IPS-11a (cell line): ENCODE results near the gene GADD45B.
"Not testable (repeated sequence)": the region's sequence is repeated elsewhere in the genome, so short reads cannot be mapped to it uniquely, and the experiment has no call there.

ENCODE experiments used
- H3K4me3 ChIP-seq: one replicate; pipeline ENCODE4 v1.5.1; 2013; ENCODE audit warnings: low read depth, low read length, control low read depth

The GADD45B gene

DNA sequence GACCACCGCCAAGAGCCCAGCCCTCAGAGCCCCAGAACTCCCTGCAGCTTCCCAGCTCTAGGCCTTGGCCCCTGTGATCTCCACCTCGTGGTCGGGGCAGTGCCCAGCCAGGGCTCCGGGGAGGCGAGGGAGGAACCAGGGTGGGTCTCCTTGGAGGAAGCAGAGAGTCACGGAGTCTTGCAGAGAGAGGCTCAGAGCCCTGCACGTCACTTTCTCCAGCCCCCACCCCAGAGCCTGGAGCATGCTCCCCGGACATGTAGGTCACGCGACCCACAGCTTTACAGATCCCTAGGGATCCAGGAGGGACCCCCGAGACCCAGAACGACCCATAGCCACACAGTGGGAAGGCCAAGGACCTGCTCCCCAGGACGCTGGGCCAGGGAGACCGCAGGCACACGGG is 11.9 kb downstream of the GADD45B start:
- H3K4me3 ChIP-seq = no peak overlapping the region

DNA sequence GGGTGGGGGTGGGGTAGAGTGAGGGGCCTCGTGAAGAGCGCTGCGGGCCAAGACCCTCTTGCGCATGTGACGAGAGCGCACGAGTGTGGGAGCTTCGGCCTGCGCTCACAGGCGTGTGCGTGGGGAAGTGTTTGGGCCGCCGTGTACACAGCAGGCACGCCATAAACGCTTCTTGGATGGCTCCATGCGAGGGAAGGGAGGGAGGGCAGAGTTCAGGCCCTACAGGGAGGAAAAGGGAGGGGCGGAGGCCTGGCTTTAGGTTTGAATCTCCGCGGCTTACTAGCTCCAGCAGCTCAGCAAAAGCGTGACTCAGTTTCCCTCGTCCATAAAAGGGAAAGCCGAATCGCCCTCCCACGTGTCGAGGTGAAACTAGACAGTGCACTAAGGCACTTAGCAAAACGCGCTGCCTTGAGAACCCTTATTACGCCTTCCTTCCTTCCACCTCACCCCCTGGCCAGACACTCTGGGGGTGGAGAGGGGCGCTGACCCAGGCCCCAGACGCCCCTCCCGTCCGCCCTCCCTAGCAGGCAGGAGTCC is 12.5 kb downstream of the GADD45B start:
- no peak overlapping the region for H3K4me3 ChIP-seq

DNA sequence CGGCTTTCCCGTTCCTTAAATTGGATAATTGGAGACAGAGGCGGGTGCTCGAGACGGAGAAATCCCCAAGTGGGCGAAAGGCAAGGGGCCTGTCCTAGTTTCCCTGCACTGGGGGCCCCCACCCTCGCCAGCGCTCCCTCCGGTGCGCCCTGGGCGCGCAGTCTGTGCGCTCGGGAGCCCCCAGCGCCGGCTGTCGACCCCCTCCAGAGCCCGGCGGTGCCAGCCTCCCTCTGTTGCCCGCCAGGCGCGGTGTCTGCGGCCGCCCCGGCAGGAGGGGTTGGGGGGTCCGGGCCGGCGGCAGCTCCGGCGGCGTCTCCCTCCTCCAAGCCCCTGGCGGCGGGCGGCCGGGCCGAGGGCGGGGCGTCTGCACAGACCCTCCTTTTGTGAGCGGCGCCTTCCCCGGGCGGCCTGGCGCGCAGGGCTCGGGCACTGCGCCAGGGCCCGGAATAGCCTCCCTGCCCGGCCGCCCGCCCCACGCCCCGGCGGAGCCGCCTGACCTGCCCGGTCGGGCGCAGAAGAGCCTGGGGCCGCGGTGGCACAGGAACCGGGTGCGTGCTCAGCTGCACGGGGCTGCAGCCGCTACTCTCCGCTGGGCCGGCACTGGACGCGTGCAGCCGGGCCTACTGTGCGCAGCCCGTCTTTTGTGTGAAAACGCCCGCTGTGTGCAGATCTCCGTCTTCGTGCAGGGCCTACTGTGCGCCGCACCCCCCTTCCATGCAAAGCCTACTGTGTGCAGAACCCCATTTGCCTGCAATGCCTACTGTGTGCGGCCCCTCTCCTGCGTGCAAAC is 13.2 kb downstream of the GADD45B start:
- H3K4me3 ChIP-seq = peak overlapping the region; percentile 10

DNA sequence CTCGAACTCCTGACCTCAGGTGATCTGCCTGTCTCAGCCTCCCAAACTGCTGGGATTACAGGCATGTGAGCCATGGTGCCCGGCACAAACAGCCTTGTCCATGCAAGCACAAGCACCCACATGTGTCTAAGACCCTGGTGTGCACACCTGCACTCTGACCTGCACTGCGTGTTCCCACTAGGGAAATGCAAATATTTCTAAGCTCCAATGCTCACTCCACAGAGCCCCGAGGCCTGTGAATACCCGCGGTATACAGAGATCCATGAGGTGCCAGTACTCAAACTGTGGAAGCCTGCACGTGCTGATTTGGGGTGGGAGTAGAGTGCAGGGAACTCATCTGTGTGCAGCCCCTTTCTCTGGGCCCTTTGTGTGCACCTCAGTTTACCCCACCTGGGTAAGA is 14.7 kb downstream of the GADD45B start:
- no peak overlapping the region for H3K4me3 ChIP-seq

DNA sequence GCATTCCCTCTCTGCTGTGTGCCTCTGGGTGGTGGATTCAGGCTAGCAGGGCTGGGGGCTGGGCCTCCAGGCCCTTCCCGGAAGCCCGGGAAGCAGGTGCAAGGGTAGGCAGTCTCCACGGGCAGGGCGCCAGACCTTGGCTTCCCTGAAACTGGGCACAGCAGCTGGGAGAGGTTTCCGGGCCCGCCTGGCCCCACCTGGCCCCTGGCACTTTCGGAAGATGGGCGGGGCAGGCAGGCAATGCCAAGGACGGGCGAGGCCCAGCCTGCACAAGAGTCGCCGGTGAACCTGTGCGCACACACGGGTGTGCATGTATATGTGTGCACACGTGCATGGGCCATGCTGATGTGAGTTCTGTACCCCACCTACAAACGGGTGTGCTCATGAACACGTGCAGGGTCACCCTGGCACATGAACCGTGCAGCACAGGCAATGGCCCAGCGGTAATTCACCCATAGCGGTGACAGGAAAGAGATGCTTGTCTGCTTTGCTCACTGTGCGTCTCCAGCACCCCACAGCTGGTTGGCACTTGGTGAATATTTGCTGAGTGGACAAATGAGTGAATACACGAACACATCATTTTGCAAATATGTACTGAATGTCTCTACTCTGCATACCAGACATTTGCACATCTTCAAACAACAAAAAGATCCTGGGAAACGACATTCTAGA is 15.3 kb downstream of the GADD45B start:
- no peak overlapping the region for H3K4me3 ChIP-seq

DNA sequence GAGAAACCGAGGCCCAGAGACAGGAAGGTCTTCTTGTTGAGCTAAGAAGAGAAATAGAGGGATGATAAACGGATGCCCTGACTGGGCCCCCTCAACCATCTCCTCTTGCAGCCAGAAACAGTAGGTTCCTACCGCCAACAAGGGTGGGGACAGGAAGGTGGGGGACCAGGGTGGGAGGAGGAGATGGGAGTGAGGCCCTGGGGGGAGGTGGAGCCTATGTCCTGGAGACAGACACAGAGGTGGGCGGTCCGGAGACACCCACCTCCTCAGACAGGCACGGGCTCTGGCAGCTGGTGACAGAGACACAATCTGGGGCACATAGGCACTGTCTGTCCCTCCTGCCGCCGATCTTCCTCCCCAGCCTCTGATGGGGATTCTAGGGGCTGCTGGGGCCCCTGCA is 16.9 kb downstream of the GADD45B start:
- H3K4me3 ChIP-seq = no peak overlapping the region

DNA sequence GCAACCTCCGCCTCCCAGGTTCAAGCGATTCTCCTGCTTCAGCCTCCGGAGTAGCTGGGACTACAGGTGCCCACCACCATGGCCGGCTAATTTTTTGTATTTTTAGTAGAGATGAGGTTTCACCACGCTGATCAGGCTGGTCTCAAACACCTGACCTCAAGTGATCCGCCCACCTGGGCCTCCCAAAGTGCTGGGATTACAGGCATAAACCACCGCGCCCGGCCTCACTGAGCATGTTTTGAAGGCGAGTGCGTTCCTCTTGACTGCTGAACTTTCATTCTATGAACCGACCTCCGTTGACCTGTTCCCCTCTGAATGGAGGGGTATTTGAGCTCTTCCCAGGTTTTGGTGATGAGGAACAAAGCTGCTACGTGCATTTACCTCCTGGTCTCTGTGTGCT is 17.5 kb downstream of the GADD45B start:
- not testable (repeated sequence) for H3K4me3 ChIP-seq

DNA sequence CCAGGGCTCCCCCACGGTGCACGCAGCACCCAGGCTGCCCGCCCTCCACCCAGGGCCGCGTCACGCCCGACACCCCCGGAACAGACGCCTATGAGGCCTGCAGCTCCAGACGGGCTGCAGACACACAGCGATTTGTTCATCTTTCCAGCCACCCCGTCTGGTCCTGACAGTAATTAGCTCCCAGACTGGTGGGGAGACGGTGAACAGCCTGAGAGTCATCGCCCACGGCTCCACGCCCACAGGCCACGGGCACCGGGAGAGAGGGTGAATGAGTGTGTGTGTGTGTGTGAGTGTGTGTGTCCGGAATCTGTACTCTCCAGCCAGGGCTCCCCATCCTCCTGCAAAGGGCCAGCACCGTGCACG is 18.1 kb downstream of the GADD45B start:
- no peak overlapping the region for H3K4me3 ChIP-seq

DNA sequence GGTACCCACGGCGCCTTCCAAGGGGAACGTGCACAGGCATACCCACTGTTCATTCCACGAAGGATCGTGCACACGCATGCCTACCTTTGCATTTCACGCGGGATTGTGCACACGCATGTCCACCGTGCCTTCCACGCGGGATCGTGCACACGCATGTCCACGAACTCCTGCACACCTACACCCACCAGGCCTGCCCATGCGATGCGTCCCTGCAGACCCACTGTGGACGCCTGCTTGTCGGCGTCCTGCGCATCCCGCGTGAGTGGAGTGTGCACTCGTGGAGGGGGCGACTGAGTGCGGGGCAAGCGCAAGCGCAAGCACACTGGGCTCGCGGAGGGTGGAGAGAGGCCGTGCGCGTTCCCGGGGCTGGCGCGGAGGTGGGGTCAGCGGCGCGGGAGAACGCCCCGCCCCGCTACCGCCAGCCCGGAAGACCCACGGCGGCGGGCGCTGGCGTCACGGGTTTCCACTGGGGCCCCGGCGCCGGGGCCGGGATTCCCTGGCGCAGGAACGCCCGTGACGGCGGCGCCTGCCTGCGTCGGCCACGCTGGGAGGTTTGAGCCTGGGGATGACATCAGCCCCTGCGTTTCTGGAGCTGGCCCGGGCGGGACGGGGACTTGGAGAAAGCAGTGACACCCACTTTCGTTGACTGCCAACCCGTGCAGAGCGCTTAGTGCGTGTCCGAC is 18.7 kb downstream of the GADD45B start:
- peak overlapping the region; percentile 38 for H3K4me3 ChIP-seq

DNA sequence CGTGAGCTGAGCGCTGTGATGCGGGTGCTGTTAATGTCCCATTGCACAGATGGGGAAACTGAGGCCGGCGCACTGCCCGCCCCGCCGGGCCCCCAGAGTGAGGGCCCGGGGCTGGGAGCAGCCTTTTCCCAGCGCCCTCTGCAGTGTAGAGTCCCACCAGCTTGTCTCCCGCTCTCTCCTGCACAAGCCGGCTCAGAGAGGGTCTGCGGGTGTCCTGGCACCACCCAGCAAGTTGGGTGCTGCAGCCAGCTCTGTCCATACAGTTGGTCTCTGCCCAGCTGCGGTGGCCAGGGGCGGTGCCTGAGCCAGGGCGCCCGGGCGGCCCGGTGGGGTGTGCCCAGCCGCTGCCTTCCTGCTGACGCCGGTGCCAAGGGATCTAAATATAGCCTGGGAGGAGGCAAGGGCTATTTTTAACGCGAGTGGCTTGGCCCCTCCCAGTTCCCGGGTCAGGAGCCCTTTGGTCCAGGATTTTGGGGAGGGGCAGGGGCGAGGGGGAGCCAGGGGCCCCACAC is 19.3 kb downstream of the GADD45B start:
- peak overlapping the region; percentile 38 for H3K4me3 ChIP-seq

DNA sequence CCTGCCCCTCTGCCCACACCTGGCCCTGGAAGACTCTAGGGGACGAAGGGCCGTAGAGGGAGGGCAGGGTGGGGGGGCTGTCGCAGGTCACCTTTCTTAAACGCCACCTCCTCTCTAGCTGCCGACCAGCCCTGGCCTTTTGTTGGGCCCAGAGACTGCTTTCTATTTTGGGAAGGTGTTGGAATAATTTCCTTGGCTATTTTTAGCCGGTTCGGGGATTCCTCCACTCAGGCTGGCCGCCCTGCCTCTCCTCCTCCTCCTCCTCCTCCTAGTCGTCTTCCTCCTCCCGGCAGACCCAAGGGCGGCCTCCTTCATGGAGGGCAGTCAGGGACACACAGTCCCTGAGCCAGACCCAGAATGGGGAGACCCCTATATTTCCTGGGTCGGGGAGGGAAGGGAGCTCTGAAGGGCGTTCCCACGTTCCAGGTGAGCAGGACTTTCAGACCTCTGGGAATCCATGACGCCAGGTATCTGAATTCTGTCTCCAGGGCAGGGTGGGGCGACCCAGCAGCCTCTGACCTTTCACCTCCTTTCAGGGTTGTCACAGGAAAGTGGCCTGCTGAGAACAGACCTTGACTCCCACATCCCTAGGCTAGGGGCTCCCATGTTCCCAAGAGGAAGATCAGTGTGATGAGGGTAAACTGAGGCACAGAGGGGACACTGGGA is 19.9 kb downstream of the GADD45B start:
- H3K4me3 ChIP-seq = no peak overlapping the region

DNA sequence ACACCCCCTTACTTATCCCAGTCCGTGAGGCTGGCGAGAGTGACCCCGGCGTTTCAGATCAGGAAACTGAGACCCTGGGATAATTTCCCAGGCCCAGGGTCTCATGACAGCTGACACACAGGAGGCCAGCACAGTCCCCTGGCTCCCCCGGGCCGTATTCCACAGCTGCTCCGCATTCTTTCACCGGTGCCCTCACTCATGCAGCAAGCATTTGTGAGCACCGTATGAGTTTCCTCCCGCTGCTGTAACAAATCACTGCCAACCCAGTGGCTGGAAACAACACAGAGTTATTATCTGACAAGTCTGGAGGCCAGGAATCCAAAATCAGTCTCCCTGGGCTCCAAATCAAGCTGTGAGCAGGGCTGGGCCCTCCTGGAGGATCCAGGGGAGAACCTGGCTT is 21.3 kb downstream of the GADD45B start:
- H3K4me3 ChIP-seq = no peak overlapping the region

DNA sequence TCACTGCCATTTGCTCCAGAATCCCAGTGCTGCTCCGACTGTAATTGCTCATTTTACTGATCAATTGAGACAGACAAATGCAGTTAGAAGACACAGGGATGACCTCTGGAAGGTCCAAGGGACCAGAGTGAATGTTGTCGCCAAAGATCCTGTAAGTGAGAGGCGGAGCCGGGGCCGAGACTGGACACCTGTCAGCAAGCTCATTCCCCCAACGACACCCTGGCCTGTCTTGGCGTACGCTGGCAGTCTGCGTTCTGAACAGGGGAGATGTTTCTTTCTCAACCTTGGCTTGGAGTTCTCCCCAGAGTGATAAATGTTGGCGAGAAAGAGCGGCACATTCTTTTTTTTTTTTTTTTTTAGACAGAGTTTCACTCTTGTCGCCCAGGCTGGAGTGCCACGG is 24.2 kb downstream of the GADD45B start:
- H3K4me3 ChIP-seq = no peak overlapping the region

DNA sequence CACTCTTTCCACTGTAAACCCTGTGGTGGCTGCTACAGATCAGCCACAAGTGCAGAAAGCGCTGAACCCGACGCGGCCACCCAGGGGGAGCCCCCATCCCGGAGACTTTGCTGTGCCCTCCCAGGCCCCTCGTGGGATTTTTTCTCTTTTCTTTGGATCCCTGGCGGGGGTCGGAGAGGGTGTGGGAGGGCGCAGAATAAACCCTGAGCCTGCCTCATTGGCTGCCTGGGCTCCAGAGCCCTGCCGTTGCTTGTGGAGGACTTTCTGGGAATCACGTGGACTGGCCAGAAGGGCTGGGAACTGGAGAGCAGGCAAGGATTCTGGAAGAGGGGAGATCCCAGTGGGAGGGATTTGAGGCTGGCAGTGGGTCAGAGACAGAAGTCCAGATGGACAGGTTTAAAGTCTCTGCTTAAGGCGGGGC is 24.9 kb downstream of the GADD45B start:
- no peak overlapping the region for H3K4me3 ChIP-seq

DNA sequence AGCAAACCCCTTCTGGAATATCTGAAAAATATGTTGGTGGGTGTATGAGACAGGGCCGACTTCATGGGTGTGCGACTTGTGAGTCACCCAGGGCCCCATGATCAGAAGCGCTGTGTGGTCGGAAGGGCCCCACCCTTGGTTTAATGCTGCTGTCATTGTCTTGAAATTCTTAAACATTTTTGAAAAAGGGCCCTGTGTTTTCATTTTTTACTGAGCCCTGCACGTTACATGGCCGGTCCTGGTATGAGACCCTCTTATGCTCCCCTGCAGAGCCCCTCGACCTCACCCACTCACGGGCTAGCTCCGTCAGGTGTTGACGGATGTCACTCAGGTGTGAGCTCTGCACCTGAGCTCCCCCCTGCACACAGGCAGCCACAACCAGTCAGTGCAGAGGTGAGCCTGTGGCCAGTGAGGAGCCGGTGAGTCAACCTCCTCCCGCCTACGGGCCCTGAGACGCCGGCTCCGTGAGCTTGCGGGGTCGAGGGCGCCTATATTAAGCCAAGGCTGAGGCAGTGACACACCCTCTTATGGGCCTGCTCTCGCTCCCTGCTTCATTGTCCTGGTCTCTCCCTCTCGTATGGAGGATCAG is 27.7 kb downstream of the GADD45B start:
- H3K4me3 ChIP-seq = no peak overlapping the region

DNA sequence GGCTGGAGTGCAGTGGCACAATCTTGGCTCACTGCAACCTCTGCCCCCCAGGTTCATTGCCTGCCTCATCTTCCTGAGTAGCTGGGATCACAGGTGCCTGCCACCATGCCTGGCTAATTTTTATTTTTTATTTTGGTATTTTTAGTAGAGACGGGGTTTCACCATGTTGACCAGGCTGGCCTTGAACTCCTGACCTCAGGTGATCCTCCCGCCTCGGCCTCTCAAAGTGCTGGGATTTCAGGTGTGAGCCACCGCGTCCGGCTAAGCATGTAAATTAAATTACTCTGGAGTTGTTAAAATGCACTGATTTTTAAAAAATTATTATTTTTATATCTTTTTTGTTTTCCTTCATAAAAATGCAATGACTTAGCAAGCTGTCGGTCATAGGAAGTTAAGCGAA is 30.7 kb downstream of the GADD45B start:
- H3K4me3 ChIP-seq = not testable (repeated sequence)

DNA sequence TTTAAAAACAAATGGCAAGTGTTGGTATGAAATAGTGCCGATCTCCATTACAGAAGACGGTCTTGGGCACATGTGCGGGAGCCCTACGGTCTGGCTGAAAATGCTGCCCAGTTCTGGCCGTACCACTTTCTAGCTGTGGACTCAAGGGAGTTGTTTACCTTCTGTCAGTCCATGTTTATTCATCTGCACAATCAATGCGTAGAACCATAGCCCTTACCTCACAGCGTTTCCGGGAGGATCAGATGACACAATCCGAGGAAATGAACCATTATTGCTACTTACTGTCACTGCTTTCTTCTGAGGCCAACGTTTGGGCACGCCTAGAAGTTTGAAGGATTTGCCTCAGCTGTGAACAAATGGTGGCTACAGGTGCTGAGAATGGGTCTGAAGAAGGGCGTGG is 31.2 kb downstream of the GADD45B start:
- H3K4me3 ChIP-seq = no peak overlapping the region

DNA sequence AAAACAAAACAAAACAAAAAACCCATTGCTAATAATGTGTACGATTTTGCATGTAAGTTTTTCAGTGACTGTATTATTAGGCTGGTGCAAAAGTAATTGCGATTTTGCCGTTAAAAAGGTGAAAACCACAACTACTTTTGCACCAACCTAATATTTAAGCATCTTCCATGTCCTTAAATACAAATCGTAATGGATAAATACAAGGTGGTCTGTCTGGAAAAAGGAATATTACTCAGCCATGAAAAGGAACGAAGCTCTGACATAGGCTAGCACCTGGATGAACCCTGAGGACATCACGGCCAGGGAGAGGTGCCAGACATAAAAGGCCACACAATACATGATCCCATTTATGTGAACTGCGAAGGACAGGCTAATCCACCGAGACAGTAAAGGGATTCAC is 33.2 kb downstream of the GADD45B start:
- no peak overlapping the region for H3K4me3 ChIP-seq

DNA sequence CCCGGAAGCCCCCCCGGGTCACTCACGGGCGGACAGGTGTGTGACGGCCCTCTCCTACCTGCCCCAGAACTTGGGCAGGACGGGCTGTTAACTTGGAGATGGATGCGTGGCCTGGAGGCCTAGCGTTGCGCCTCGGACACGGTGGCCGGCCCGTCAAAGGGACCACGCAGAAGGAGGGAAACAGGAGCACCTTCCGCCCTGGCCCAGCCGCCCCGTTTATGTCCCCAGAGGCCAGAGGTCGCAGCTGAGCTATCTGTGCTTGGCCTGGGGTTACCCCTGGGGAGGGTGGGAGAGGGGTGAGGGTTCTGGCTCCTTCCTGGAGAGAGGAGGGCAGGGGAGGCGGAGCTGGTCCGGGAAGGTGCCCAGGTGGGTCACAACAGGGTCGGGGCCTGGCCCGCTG is 35.6 kb downstream of the GADD45B start:
- H3K4me3 ChIP-seq = no peak overlapping the region

DNA sequence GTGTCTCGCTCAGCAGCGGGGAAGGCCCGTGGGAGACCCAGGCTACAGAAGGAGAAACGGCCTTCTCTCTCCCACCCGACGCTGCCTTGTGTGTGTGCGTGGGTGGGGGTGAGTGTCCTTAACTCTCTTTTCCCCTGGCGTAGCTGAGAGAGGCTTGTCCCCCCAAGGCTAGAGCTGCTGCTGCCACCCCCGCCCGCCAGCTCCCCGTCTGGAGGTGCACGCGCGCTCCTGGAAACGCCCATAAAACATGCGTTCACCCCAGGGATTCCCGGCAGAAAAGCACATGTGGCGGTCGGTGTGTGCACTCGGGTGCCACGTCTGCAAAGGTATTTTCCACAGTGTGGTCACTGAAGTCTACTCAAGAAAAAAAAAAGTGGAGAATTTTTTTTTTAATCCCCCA is 36.1 kb downstream of the GADD45B start:
- H3K4me3 ChIP-seq = no peak overlapping the region
